IMR-90 (cell line): ENCODE measurements around the gene KLHDC9. TPM values are rescaled to one million over a fixed set of nuclear protein-coding genes. Genes with fewer than 3 reads are reported as not detected.

Source experiments
- ATAC-seq: fragments of 200-7000 bp; cut with Tn5 transposase; 2 replicates; pipeline ENCODE4 v1.9.1; 2020; ENCODE audit warnings: low read depth, mild to moderate bottlenecking, moderate library complexity
- BruUV-seq: library from RNA; stranded (reverse); fragments of 400-500 nt; replicated peaks from 2 replicates; lab custom pipeline; 2021; lab: Mats Ljungman, UMichigan
- CTCF ChIA-PET: fragments of 300-600 bp; formaldehyde crosslinking; extraction: SDS; loops from one replicate; lab custom pipeline; 2021; ENCODE audit warnings: antibody characterized with exemption; lab: Yijun Ruan, JAX
- POLR2A ChIA-PET: fragments of 300-600 bp; sonication (Branson Sonifier 250); formaldehyde crosslinking; loops from one replicate; lab custom pipeline; 2022; ENCODE audit warnings: antibody characterized with exemption; ENCODE audit not compliant: unreplicated experiment; lab: Charles Lee
- DNase-seq: peaks from one replicate; pipeline ENCODE4 v3.0.0; 2013
- H2AFZ ChIP-seq: replicated peaks from 2 replicates; pipeline ENCODE3; 2013; ENCODE audit warnings: low read length, mild to moderate bottlenecking; ENCODE audit not compliant: poor library complexity
- H2AK5ac ChIP-seq: 2 replicates; pipeline ENCODE4 v1.6.1; 2013; ENCODE audit warnings: low read depth, low read length, inconsistent platforms
- H2AK9ac ChIP-seq: replicated peaks from 2 replicates; pipeline ENCODE3; 2013; ENCODE audit warnings: mild to moderate bottlenecking, low read depth, low read length, moderate library complexity; ENCODE audit not compliant: poor library complexity
- H2BK120ac ChIP-seq: 2 replicates; pipeline ENCODE4 v1.6.1; 2013; ENCODE audit warnings: low read depth, low read length, inconsistent platforms
- H2BK15ac ChIP-seq: 3 replicates; pipeline ENCODE4 v1.6.1; 2013; ENCODE audit warnings: low read depth, low read length, inconsistent platforms
- H2BK20ac ChIP-seq: 2 replicates; pipeline ENCODE4 v1.6.1; 2013; ENCODE audit warnings: low read depth, mild to moderate bottlenecking, inconsistent platforms, low read length, moderate library complexity
- H2BK5ac ChIP-seq: 2 replicates; pipeline ENCODE4 v1.6.1; 2013; ENCODE audit warnings: mild to moderate bottlenecking, low read depth, low read length, inconsistent platforms; ENCODE audit not compliant: poor library complexity, severe bottlenecking
- H3K14ac ChIP-seq: replicated peaks from 2 replicates; pipeline ENCODE4 v1.6.1; 2013; ENCODE audit warnings: low read depth, low read length, inconsistent platforms
- H3K18ac ChIP-seq: 2 replicates; pipeline ENCODE4 v1.6.1; 2013; ENCODE audit warnings: low read depth, low read length, control low read depth
- H3K23ac ChIP-seq: 2 replicates; pipeline ENCODE4 v1.6.1; 2013; ENCODE audit warnings: low read depth, low read length, inconsistent platforms
- H3K27ac ChIP-seq: 2 replicates; pipeline ENCODE4 v1.5.1; 2013; ENCODE audit warnings: mild to moderate bottlenecking, control low read depth, low read length; ENCODE audit not compliant: insufficient read depth
- H3K27me3 ChIP-seq: 2 replicates; pipeline ENCODE4 v1.6.1; 2013; ENCODE audit warnings: low read length; ENCODE audit not compliant: control insufficient read depth, insufficient read depth
- H3K36me3 ChIP-seq: 2 replicates; pipeline ENCODE4 v1.6.1; 2013; ENCODE audit warnings: low read length, mixed read lengths; ENCODE audit not compliant: control insufficient read depth, insufficient read depth
- H3K4ac ChIP-seq: 2 replicates; pipeline ENCODE4 v1.6.1; 2013; ENCODE audit warnings: low read depth, low read length, inconsistent platforms
- H3K4me1 ChIP-seq: 2 replicates; pipeline ENCODE4 v1.6.1; 2013; ENCODE audit warnings: low read length, mixed read lengths; ENCODE audit not compliant: control insufficient read depth, insufficient read depth
- H3K4me2 ChIP-seq: 2 replicates; pipeline ENCODE4 v1.6.1; 2013; ENCODE audit warnings: low read depth, mild to moderate bottlenecking, control low read depth, low read length, moderate library complexity
- H3K4me3 ChIP-seq: 2 replicates; pipeline ENCODE4 v1.5.1; 2013; ENCODE audit warnings: low read depth, mild to moderate bottlenecking, control low read depth, low read length, moderate library complexity; ENCODE audit not compliant: insufficient read depth
- H3K56ac ChIP-seq: 2 replicates; pipeline ENCODE4 v1.6.1; 2013; ENCODE audit warnings: low read length, inconsistent platforms; ENCODE audit not compliant: insufficient read depth; ENCODE audit errors: extremely low read depth
- H3K79me1 ChIP-seq, 2 experiments: 2 replicates each; pipeline ENCODE4 v1.6.1; 2013; ENCODE audit warnings: low read length in 2 of 2, inconsistent platforms in 1 of 2, low read depth in 1 of 2
- H3K9ac ChIP-seq: 2 replicates; pipeline ENCODE4 v1.6.1; 2013; ENCODE audit warnings: low read depth, low read length, control low read depth
- H3K9me1 ChIP-seq: 2 replicates; pipeline ENCODE4 v1.6.1; 2013; ENCODE audit warnings: low read length, inconsistent platforms; ENCODE audit not compliant: insufficient read depth
- H3K9me3 ChIP-seq: 2 replicates; pipeline ENCODE4 v1.6.1; 2013; ENCODE audit warnings: low read length; ENCODE audit not compliant: control insufficient read depth, insufficient read depth
- H4K20me1 ChIP-seq: 2 replicates; pipeline ENCODE4 v1.6.1; 2013; ENCODE audit warnings: low read length, inconsistent platforms; ENCODE audit not compliant: insufficient read depth
- H4K5ac ChIP-seq: 2 replicates; pipeline ENCODE4 v1.6.1; 2013; ENCODE audit warnings: mild to moderate bottlenecking, low read depth, low read length, control low read depth
- H4K8ac ChIP-seq, 2 experiments: 2 replicates each; pipeline ENCODE4 v1.6.1; 2013; ENCODE audit warnings: low read depth in 2 of 2, low read length in 2 of 2, control low read depth in 1 of 2, inconsistent platforms in 1 of 2
- H4K91ac ChIP-seq: 2 replicates; pipeline ENCODE4 v1.6.1; 2013; ENCODE audit warnings: low read depth, low read length, inconsistent platforms; ENCODE audit not compliant: insufficient read depth
- BHLHE40 ChIP-seq: fragments of 150-350 bp; IDR thresholded peaks from 2 replicates; pipeline ENCODE4 v1.6.1; 2016; ENCODE audit warnings: mild to moderate bottlenecking, low read depth, low read length
- CEBPB ChIP-seq: IDR thresholded peaks from 2 replicates; pipeline ENCODE4 v1.6.1; 2012; ENCODE audit warnings: low read depth, low read length, improper control_type of control experiment
- CHD1 ChIP-seq: IDR thresholded peaks from 2 replicates; pipeline ENCODE4 v1.6.1; 2012; ENCODE audit warnings: low read depth, low read length, improper control_type of control experiment
- FOS ChIP-seq: fragments of 150-350 bp; IDR thresholded peaks from 2 replicates; pipeline ENCODE4 v1.6.1; 2016; ENCODE audit warnings: low read depth, low read length
- MAFK ChIP-seq: IDR thresholded peaks from 2 replicates; pipeline ENCODE4 v1.6.1; 2012; ENCODE audit warnings: low read depth, low read length, improper control_type of control experiment
- MAZ ChIP-seq: IDR thresholded peaks from 2 replicates; pipeline ENCODE4 v1.6.1; 2012; ENCODE audit warnings: low read depth, mild to moderate bottlenecking, low read length, improper control_type of control experiment, moderate library complexity, borderline replicate concordance
- MXI1 ChIP-seq: IDR thresholded peaks from 2 replicates; pipeline ENCODE4 v1.6.1; 2012; ENCODE audit warnings: low read depth, mild to moderate bottlenecking, low read length, moderate library complexity, borderline replicate concordance
- NFE2L2 ChIP-seq: fragments of 150-350 bp; IDR thresholded peaks from 2 replicates; pipeline ENCODE4 v1.6.1; 2016; ENCODE audit warnings: low read depth, mild to moderate bottlenecking, low read length
- POLR2A ChIP-seq: IDR thresholded peaks from 2 replicates; pipeline ENCODE4 v1.6.1; 2012; ENCODE audit warnings: mild to moderate bottlenecking, low read depth, low read length
- RAD21 ChIP-seq: IDR thresholded peaks from 2 replicates; pipeline ENCODE4 v1.6.1; 2012; ENCODE audit warnings: low read length, improper control_type of control experiment
- RCOR1 ChIP-seq: IDR thresholded peaks from 2 replicates; pipeline ENCODE4 v1.6.1; 2012; ENCODE audit warnings: mild to moderate bottlenecking, low read length, improper control_type of control experiment; ENCODE audit not compliant: insufficient replicate concordance
- RFX5 ChIP-seq: IDR thresholded peaks from 2 replicates; pipeline ENCODE4 v1.8.0; 2012; ENCODE audit warnings: low read depth, mild to moderate bottlenecking, low read length, moderate library complexity
- SMC3 ChIP-seq: fragments of 150-350 bp; IDR thresholded peaks from 2 replicates; pipeline ENCODE4 v1.6.1; 2016; ENCODE audit warnings: low read depth, mild to moderate bottlenecking, antibody characterized with exemption, low read length, moderate library complexity
- WGBS, 2 experiments: methylation state at CpG; one replicate each; pipeline versions ENCODE4 v1.1.5 to v1.1.7; 2013; ENCODE audit warnings: missing lambda C conversion rate in 2 of 2; ENCODE audit not compliant: insufficient read length in 1 of 2; ENCODE audit errors: extremely low coverage in 2 of 2; 5-methylcytosine and 5-hydroxymethylcytosine counted together
- dilution Hi-C: fragments of 300-500 bp; cut with HindIII; formaldehyde crosslinking; loops from one replicate; pipeline ENCODE4 v1.14.3; 2018; ENCODE audit warnings: low sequenced_read_pairs; ENCODE audit not compliant: unreplicated experiment
- in situ Hi-C: fragments of 300-500 bp; cut with MboI; formaldehyde crosslinking; loops from 3 replicates; pipeline ENCODE4 v1.14.3; 2019; ENCODE audit warnings: low sequenced_read_pairs, inconsistent platforms, mixed read lengths
- intact Hi-C: fragments of 100-400 bp; cut with micrococcal nuclease; formaldehyde crosslinking; loops from 2 replicates; pipeline ENCODE4 v1.10.0; 2022
- polyA plus RNA-seq, 3 experiments: library from polyadenylated mRNA; depleted of rRNA; stranded (reverse); fragments of >200 nt; gene quantifications; 2 replicates each; pipeline ENCODE4 v1.2.3, GENCODE V29; 2012; ENCODE audit warnings: low replicate concordance in 1 of 3
- total RNA-seq: library from RNA; depleted of rRNA; stranded (reverse); fragments of >200 nt; gene quantifications from 2 replicates; pipeline ENCODE4 v1.2.3, GENCODE V29; 2012
- TF ChIP-seq, protein P1 (sequence below): fragments of 150-350 bp; IDR thresholded peaks from 2 replicates; pipeline ENCODE4 v1.6.1; 2016; ENCODE audit warnings: low read depth, mild to moderate bottlenecking, low read length, moderate library complexity, borderline replicate concordance
- TF ChIP-seq, protein P2 (sequence below): conservative IDR thresholded peaks from 2 replicates; pipeline ENCODE4 v1.5.1; 2012; ENCODE audit warnings: mild to moderate bottlenecking, low read depth, low read length, improper control_type of control experiment
- TF ChIP-seq, protein P3 (sequence below): fragments of 150-350 bp; IDR thresholded peaks from 2 replicates; pipeline ENCODE4 v1.6.1; 2017; ENCODE audit warnings: mild to moderate bottlenecking, antibody characterized with exemption, low read length, low read depth

The KLHDC9 gene
- total and polyA plus RNA-seq, 2 of the 4 experiments (the other 2 are of a cell fraction), result 0.18 to 0.70 TPM

DNA sequence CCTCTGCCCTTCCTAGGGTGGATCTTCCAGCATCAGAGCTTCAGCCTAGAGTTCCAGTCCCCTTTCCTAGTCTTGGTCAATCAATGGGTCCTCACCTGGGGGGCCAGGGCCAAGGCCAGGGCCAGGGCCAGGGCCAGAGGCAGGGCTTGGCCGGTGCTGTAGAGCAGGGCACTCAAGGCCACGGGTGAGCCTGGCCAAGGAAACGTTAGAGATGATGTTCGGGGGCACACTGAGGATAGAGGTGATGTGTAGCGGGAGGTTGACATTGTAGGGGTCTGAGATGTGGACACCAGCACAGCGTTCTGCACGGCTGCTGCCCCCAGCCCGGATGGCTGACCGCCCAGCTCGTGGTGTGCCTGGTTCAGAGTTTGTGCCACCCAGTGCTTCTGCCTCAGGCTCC is 46.9 kb upstream of the KLHDC9 start:
- H2AK9ac ChIP-seq, result no peak overlapping the region
- H3K4me1 ChIP-seq, result no peaks in the 10 kb centered on the region
- CTCF ChIA-PET, result no interaction called here
- no peak overlapping the region for H4K91ac ChIP-seq
- no peak overlapping the region for H4K5ac ChIP-seq
- no peak overlapping the region for H3K56ac ChIP-seq
- H3K4me2 ChIP-seq, result no peak overlapping the region
- H2BK120ac ChIP-seq, result no peak overlapping the region
- peaks cover 0 to 2% of the 10 kb centered on the region in 2 experiments; a peak in 1 of 4 replicates for H3K79me1 ChIP-seq
- H3K4me3 ChIP-seq, result no peak overlapping the region
- BruUV-seq, result no TSS peak
- no peak for DNase-seq
- H3K27me3 ChIP-seq, result no peaks in the 10 kb centered on the region
- no peak overlapping the region for H3K14ac ChIP-seq
- dilution Hi-C loops (no loop called here), in situ Hi-C loops (no loop called here), intact Hi-C loops (no loop called here)
- WGBS, 2 experiments, result 100% methylated on average over 2 of the region's 10 CpGs; no CpG with 5 or more reads in 1 of the 2 experiments
- no peaks in the 10 kb centered on the region for H3K9me3 ChIP-seq
- H3K27ac ChIP-seq, result no peak overlapping the region
- no peaks in the 10 kb centered on the region for H4K20me1 ChIP-seq
- H2AFZ ChIP-seq, result peak overlapping the region; percentile 19
- no peak for ATAC-seq
- no peaks in the 10 kb centered on the region for H3K9me1 ChIP-seq
- POLR2A ChIA-PET, result no interaction called here
- no peaks in the 10 kb centered on the region for H3K36me3 ChIP-seq
- TF ChIP-seq CEBPB (no peak), BHLHE40 (no peak), MAFK (no peak), MAZ (no peak), MXI1 (no peak), RAD21 (no peak), NFE2L2 (no peak), SMC3 (no peak), FOS (no peak), RFX5 (no peak), CHD1 (no peak), POLR2A (no peak), RCOR1 (no peak)
- TF ChIP-seq, protein P1, sequence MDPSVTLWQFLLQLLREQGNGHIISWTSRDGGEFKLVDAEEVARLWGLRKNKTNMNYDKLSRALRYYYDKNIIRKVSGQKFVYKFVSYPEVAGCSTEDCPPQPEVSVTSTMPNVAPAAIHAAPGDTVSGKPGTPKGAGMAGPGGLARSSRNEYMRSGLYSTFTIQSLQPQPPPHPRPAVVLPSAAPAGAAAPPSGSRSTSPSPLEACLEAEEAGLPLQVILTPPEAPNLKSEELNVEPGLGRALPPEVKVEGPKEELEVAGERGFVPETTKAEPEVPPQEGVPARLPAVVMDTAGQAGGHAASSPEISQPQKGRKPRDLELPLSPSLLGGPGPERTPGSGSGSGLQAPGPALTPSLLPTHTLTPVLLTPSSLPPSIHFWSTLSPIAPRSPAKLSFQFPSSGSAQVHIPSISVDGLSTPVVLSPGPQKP, result no peak
- TF ChIP-seq, protein P2, sequence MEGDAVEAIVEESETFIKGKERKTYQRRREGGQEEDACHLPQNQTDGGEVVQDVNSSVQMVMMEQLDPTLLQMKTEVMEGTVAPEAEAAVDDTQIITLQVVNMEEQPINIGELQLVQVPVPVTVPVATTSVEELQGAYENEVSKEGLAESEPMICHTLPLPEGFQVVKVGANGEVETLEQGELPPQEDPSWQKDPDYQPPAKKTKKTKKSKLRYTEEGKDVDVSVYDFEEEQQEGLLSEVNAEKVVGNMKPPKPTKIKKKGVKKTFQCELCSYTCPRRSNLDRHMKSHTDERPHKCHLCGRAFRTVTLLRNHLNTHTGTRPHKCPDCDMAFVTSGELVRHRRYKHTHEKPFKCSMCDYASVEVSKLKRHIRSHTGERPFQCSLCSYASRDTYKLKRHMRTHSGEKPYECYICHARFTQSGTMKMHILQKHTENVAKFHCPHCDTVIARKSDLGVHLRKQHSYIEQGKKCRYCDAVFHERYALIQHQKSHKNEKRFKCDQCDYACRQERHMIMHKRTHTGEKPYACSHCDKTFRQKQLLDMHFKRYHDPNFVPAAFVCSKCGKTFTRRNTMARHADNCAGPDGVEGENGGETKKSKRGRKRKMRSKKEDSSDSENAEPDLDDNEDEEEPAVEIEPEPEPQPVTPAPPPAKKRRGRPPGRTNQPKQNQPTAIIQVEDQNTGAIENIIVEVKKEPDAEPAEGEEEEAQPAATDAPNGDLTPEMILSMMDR, result no peak
- TF ChIP-seq, protein P3, sequence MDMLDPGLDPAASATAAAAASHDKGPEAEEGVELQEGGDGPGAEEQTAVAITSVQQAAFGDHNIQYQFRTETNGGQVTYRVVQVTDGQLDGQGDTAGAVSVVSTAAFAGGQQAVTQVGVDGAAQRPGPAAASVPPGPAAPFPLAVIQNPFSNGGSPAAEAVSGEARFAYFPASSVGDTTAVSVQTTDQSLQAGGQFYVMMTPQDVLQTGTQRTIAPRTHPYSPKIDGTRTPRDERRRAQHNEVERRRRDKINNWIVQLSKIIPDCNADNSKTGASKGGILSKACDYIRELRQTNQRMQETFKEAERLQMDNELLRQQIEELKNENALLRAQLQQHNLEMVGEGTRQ, result no peak
- no peak overlapping the region for H4K8ac ChIP-seq
- H3K18ac ChIP-seq, result no peak overlapping the region
- H3K4ac ChIP-seq, result no peak overlapping the region
- H2BK20ac ChIP-seq, result no peak overlapping the region
- H2BK15ac ChIP-seq, result no peak overlapping the region
- no peak overlapping the region for H2AK5ac ChIP-seq
- H3K23ac ChIP-seq, result no peak overlapping the region
- H3K9ac ChIP-seq, result no peak overlapping the region
- H2BK5ac ChIP-seq, result no peak overlapping the region
